ENCODE results near the gene CACNA1G.

The CACNA1G gene

GRCh38 chr17:50613007-50613992 lies 52.8 kb downstream of the CACNA1G start:
- TF ChIP-seq REST (IDR thresholded peaks at IDR 0.05; ENCODE audit: insufficient read depth in 1 of 2, low read depth in 2 of 2, low read length in 2 of 2) (no peak), FOXP2 (optimal IDR thresholded peaks at IDR 0.05; ENCODE audit: borderline replicate concordance, extremely low read depth, extremely low read length, insufficient read depth) (no peak), SIN3A (IDR thresholded peaks at IDR 0.05; ENCODE audit: borderline replicate concordance, insufficient read depth, low read length) (no peak), POLR2AphosphoS5 (IDR thresholded peaks at IDR 0.05; ENCODE audit: low read depth, low read length) (no peak), TAF1 (IDR thresholded peaks at IDR 0.05; ENCODE audit: borderline replicate concordance, insufficient read depth, low read length) (no peak)

- TF ChIP-seq POLR2AphosphoS5 (IDR thresholded peaks at IDR 0.05; ENCODE audit: low read depth, low read length) (no peak), FOXP2 (optimal IDR thresholded peaks at IDR 0.05; ENCODE audit: borderline replicate concordance, extremely low read depth, extremely low read length, insufficient read depth) (no peak), REST (IDR thresholded peaks at IDR 0.05; ENCODE audit: insufficient read depth in 1 of 2, low read depth in 2 of 2, low read length in 2 of 2) (no peak), SIN3A (IDR thresholded peaks at IDR 0.05; ENCODE audit: borderline replicate concordance, insufficient read depth, low read length) (no peak), TAF1 (IDR thresholded peaks at IDR 0.05; ENCODE audit: borderline replicate concordance, insufficient read depth, low read length) (no peak)
These were observed 54.0 kb downstream of the CACNA1G start for GRCh38 chr17:50614471-50615051.

- TF ChIP-seq REST (IDR thresholded peaks at IDR 0.05; ENCODE audit: insufficient read depth in 1 of 2, low read depth in 2 of 2, low read length in 2 of 2) (no peak), FOXP2 (optimal IDR thresholded peaks at IDR 0.05; ENCODE audit: borderline replicate concordance, extremely low read depth, extremely low read length, insufficient read depth) (no peak), TAF1 (IDR thresholded peaks at IDR 0.05; ENCODE audit: borderline replicate concordance, insufficient read depth, low read length) (no peak), POLR2AphosphoS5 (IDR thresholded peaks at IDR 0.05; ENCODE audit: low read depth, low read length) (no peak), SIN3A (IDR thresholded peaks at IDR 0.05; ENCODE audit: borderline replicate concordance, insufficient read depth, low read length) (no peak)
These were observed 55.3 kb downstream of the CACNA1G start for GRCh38 chr17:50615828-50616227.

- no peak for TF ChIP-seq FOXP2 (optimal IDR thresholded peaks at IDR 0.05; ENCODE audit: borderline replicate concordance, extremely low read depth, extremely low read length, insufficient read depth)
- TF ChIP-seq POLR2AphosphoS5 (IDR thresholded peaks at IDR 0.05; ENCODE audit: low read depth, low read length), result no peak
- no peak for TF ChIP-seq TAF1 (IDR thresholded peaks at IDR 0.05; ENCODE audit: borderline replicate concordance, insufficient read depth, low read length)
- TF ChIP-seq SIN3A (IDR thresholded peaks at IDR 0.05; ENCODE audit: borderline replicate concordance, insufficient read depth, low read length), result no peak
- no peak for TF ChIP-seq REST (IDR thresholded peaks at IDR 0.05; ENCODE audit: insufficient read depth in 1 of 2, low read depth in 2 of 2, low read length in 2 of 2)
These were observed 57.8 kb downstream of the CACNA1G start for GRCh38 chr17:50618300-50618699.

All from PFSK-1 (cell line).